Limb (tissue), 2 donors: ENCODE measurements around the gene PARP8.

ENCODE experiments used
- DNase-seq, 2 donors: peaks; one replicate each; pipeline ENCODE4 v3.0.0-alpha.2; 2016; ENCODE audit errors: extremely low spot score in 2 of 2

Gene PARP8

GRCh38 chr5:50839472-50839871 lies 173.0 kb downstream of the PARP8 start:
- DNase-seq, result no peak

- DNase-seq, result no peak
These were observed 176.7 kb downstream of the PARP8 start for GRCh38 chr5:50843091-50843490.

- DNase-seq, result no peak
These were observed 179.8 kb downstream of the PARP8 start for GRCh38 chr5:50846261-50846660.

- no peak for DNase-seq
These were observed 183.1 kb downstream of the PARP8 start for GRCh38 chr5:50849554-50849953.

GRCh38 chr5:50853151-50853550 lies 186.7 kb downstream of the PARP8 start:
- no peak for DNase-seq

- DNase-seq, result no peak
These were observed 187.6 kb downstream of the PARP8 start for GRCh38 chr5:50854082-50854481.

- no peak for DNase-seq
These were observed 188.6 kb downstream of the PARP8 start for GRCh38 chr5:50855001-50855400.

GRCh38 chr5:50856401-50857119 lies 190.1 kb downstream of the PARP8 start:
- no peak for DNase-seq

GRCh38 chr5:50863534-50864170 lies 197.2 kb downstream of the PARP8 start:
- DNase-seq, result no peak

- DNase-seq, result no peak
These were observed 198.0 kb downstream of the PARP8 start for GRCh38 chr5:50864466-50864865.

- DNase-seq, result no peak
These were observed 200.0 kb downstream of the PARP8 start for GRCh38 chr5:50866415-50866814.

GRCh38 chr5:50867140-50867539 lies 200.7 kb downstream of the PARP8 start:
- DNase-seq, result no peak

GRCh38 chr5:50873595-50874277 lies 207.3 kb downstream of the PARP8 start:
- DNase-seq, result no peak

GRCh38 chr5:50874306-50875001 lies 208.0 kb downstream of the PARP8 start:
- DNase-seq, result no peak

GRCh38 chr5:50875002-50875344 lies 208.5 kb downstream of the PARP8 start:
- DNase-seq, result no peak

- no peak for DNase-seq
These were observed 212.0 kb downstream of the PARP8 start for GRCh38 chr5:50878470-50878869.

- DNase-seq, result no peak
These were observed 215.0 kb downstream of the PARP8 start for GRCh38 chr5:50881407-50881806.

- DNase-seq, result no peak
These were observed 220.4 kb downstream of the PARP8 start for GRCh38 chr5:50886657-50887345.

- DNase-seq, result no peak
These were observed 221.6 kb downstream of the PARP8 start for GRCh38 chr5:50887889-50888633.

- DNase-seq, result no peak
These were observed 222.3 kb downstream of the PARP8 start for GRCh38 chr5:50888751-50889150.

GRCh38 chr5:50889790-50890189 lies 223.4 kb downstream of the PARP8 start:
- no peak for DNase-seq
